Neuron (in vitro differentiated cells): ENCODE results near the gene KMT2B.

Experiments used
- H2AFZ ChIP-seq: one replicate; pipeline ENCODE4 v1.6.1; 2013; ENCODE audit warnings: low read depth, mild to moderate bottlenecking, inconsistent platforms, low read length, moderate library complexity
- H3K27me3 ChIP-seq: one replicate; pipeline ENCODE4 v1.6.1; 2013; ENCODE audit warnings: low read length; ENCODE audit not compliant: insufficient read depth
- H3K36me3 ChIP-seq: one replicate; pipeline ENCODE4 v1.6.1; 2013; ENCODE audit warnings: low read length; ENCODE audit not compliant: insufficient read depth
- H3K4me1 ChIP-seq: one replicate; pipeline ENCODE4 v1.6.1; 2013; ENCODE audit warnings: low read length; ENCODE audit not compliant: insufficient read depth
- H3K4me3 ChIP-seq: 2 replicates; pipeline ENCODE4 v1.5.1; 2013; ENCODE audit warnings: mild to moderate bottlenecking, low read length, moderate library complexity
- H3K9me3 ChIP-seq: one replicate; pipeline ENCODE4 v1.6.1; 2013; ENCODE audit warnings: low read length

KMT2B gene

DNA sequence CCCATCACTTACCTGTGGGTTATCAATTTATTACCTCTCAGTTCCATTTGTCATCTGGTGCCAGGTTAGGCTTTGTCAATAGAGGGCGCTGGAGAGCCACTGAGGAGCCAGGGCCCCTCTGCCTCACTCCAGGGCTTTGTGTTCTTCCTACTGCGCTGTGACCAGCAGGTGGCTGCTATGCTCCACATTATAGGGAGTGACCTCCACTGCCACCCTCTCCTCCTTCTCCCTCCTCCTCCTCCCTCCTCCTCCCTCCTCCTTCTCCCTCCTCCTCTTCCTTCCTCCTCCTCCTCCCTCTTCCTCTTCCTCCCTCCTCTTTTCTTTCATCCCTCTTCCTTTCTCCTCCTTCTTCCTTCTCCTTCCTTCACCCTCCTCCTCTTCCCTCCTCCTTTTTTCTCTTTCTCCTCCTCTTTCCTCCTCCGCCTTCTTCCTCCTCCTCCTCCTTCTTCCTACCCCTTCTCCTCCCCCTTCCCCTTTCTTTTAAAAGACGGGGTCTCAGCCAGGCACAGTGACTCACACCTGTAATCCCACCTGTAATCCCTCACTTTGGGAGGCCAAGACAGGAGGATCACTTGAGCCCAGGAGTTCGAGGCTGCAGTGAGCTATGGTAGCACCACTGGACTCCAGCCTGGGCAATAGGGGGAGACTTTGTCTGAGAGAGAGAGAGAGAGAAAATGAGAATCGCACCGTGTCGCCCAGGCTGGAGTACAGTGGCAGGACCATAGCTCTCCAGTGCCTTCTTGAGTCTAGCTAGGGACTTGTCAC lies 23.8 kb upstream of the KMT2B start:
- no peak overlapping the region for H2AFZ ChIP-seq
- peaks cover 3% of the 10 kb centered on the region for H3K4me1 ChIP-seq
- no peak overlapping the region for H3K4me3 ChIP-seq
- no peaks in the 10 kb centered on the region for H3K36me3 ChIP-seq
- H3K9me3 ChIP-seq: no peaks in the 10 kb centered on the region
- no peaks in the 10 kb centered on the region for H3K27me3 ChIP-seq

GRCh38 chr19:35695895-35696422 lies 21.8 kb upstream of the KMT2B start:
- Histone ChIP-seq H3K4me1 (peaks cover 3% of the 10 kb centered on the region), H3K9me3 (no peaks in the 10 kb centered on the region), H3K4me3 (no peak overlapping the region), H3K36me3 (no peaks in the 10 kb centered on the region), H3K27me3 (no peaks in the 10 kb centered on the region), H2AFZ (no peak overlapping the region)

GRCh38 chr19:35696835-35697234 lies 21.0 kb upstream of the KMT2B start:
- H3K27me3 ChIP-seq: no peaks in the 10 kb centered on the region
- H2AFZ ChIP-seq: no peak overlapping the region
- H3K36me3 ChIP-seq: no peaks in the 10 kb centered on the region
- H3K4me1 ChIP-seq: peaks cover 3% of the 10 kb centered on the region
- no peak overlapping the region for H3K4me3 ChIP-seq
- H3K9me3 ChIP-seq: no peaks in the 10 kb centered on the region

DNA sequence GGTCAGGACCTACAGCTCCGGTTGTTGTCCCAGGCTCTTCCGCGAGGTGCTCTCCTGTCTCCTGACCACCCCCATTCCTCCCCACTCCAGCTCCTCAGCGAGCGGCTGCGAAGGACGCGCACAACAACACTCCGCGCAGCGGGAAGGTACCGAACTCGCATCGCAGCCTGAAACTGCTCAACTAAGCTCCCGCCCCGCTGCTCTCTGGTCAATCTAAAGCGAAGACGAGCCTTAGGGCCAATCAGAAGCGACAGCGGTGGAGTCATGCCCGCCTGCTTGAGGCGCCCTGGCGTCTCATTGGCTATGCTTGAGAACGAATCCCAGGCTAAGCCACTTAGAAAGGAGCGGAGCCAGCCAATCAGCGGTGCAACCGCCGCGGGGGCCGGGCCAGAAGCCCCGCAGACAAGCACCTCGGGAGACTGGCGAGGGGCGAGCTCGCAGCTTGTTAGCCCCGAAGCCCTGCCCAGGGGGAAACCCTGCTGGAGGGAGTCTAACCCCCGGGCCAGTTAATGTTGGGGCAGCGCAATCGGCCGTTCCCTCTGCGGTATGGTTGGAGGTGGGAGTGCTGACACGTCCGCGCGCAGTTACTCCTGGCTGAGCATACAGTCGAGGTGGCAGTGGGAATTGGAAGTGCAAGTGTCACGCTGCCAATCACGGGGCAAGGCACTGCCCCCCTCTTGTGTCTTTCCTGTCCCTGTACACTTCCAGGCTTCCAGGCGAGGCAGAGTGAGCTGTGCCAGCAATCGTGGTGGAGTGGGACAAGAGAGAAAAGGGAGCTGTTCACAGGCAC lies 15.4 kb upstream of the KMT2B start:
- H3K9me3 ChIP-seq: no peaks in the 10 kb centered on the region
- H3K36me3 ChIP-seq: no peaks in the 10 kb centered on the region
- H3K4me3 ChIP-seq: peak overlapping the region; percentile 70
- no peaks in the 10 kb centered on the region for H3K27me3 ChIP-seq
- peak overlapping the region; percentile 92 for H2AFZ ChIP-seq
- peaks cover 3% of the 10 kb centered on the region for H3K4me1 ChIP-seq

GRCh38 chr19:35703343-35703742 lies 14.5 kb upstream of the KMT2B start:
- Histone ChIP-seq H2AFZ (no peak overlapping the region), H3K36me3 (no peaks in the 10 kb centered on the region), H3K4me1 (peaks cover 3% of the 10 kb centered on the region), H3K4me3 (no peak overlapping the region), H3K9me3 (no peaks in the 10 kb centered on the region), H3K27me3 (no peaks in the 10 kb centered on the region)

- no peaks in the 10 kb centered on the region for H3K36me3 ChIP-seq
- H2AFZ ChIP-seq: no peak within 1 kb of the TSS
- H3K9me3 ChIP-seq: no peaks in the 10 kb centered on the region
- H3K4me1 ChIP-seq: peaks cover 3% of the 10 kb centered on the region
- no peak within 1 kb of the TSS for H3K4me3 ChIP-seq
- no peaks in the 10 kb centered on the region for H3K27me3 ChIP-seq
Measured at GRCh38 chr19:35704218-35704617, 13.6 kb upstream of the KMT2B start, which contains the start of gene ZBTB32. Gene ZBTB32 (plus strand): TSS chr19:35704558. CDS start chr19:35714627, 10,069 bp downstream.

DNA sequence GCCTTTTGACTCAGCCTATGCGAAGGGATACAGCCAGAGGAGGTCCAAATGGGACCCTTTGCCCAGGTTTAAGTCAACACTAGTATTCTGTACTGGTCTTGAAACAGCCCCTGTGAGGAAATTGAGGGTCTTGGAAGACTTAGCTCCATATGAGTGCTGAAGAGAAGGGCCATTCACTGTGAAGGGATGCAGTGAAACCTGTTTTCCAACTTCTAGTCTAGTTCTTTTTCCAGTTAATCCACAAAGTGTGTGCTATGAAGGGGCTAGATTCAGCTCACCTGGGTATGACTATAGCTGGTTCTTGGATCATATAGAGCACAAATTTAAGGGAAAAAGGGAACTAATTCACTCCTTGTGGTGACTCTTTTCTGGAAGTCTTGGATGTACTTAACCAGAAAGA lies 9.4 kb upstream of the KMT2B start:
- H3K9me3 ChIP-seq: no peaks in the 10 kb centered on the region
- no peak overlapping the region for H3K4me3 ChIP-seq
- no peaks in the 10 kb centered on the region for H3K27me3 ChIP-seq
- no peaks in the 10 kb centered on the region for H3K4me1 ChIP-seq
- H2AFZ ChIP-seq: no peak overlapping the region
- no peaks in the 10 kb centered on the region for H3K36me3 ChIP-seq

DNA sequence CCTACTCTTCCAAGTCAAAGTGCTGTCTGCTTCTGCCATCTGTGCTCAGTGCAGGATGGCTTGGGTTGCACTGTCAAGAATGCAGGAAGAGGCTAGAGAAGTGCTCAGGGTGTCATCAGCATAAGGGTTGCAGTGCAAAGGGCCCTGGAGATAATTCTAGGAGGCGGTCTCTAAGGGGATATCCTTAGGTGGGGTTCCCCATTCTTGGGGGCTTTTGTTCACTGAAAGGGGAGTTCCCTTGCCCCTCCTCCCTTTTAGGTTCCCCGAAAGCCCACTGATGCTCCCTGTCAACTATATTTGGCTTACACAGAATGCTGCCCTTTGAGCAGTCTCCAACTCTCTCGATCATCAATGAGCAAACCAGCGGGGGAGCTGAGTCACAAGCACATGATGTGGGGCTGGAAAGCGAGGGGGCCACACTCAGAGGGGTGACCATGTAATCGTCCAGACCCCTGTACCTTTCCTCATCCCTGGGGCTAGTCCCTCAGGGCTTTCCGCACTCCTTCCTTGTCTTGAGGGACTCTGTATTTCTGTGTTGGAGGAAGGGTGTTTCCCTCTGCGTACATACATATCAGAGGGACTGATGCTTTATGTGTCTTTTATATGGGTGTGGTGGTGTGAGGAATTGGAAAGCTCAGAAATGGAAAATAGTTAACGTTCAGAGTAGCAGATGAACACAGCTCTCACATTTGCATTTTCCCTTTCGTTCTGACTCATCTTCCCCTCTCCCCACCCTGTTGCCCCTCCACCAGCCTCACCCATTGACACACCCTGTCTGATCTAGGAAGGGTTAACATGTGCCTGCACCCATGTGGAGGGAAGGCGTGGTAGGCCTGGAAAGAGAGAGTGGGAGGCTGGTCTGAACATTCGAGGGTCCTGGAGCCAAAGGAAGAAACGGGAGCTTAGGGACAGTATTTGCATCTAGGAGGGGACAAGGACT lies 6.7 kb upstream of the KMT2B start:
- H3K9me3 ChIP-seq: no peaks in the 10 kb centered on the region
- H3K27me3 ChIP-seq: no peaks in the 10 kb centered on the region
- H3K36me3 ChIP-seq: no peaks in the 10 kb centered on the region
- H3K4me3 ChIP-seq: no peak overlapping the region
- H3K4me1 ChIP-seq: peaks cover 5% of the 10 kb centered on the region
- H2AFZ ChIP-seq: no peak overlapping the region

- no peaks in the 10 kb centered on the region for H3K36me3 ChIP-seq
- H3K27me3 ChIP-seq: no peaks in the 10 kb centered on the region
- H2AFZ ChIP-seq: no peak overlapping the region
- H3K4me3 ChIP-seq: no peak overlapping the region
- no peaks in the 10 kb centered on the region for H3K9me3 ChIP-seq
- peaks cover 7% of the 10 kb centered on the region for H3K4me1 ChIP-seq
Measured at GRCh38 chr19:35712567-35713505, 5.0 kb upstream of the KMT2B start.

GRCh38 chr19:35713506-35713850 lies 4.3 kb upstream of the KMT2B start:
- Histone ChIP-seq H3K4me1 (peaks cover 8% of the 10 kb centered on the region), H2AFZ (no peak overlapping the region), H3K4me3 (no peak overlapping the region), H3K36me3 (no peaks in the 10 kb centered on the region), H3K27me3 (no peaks in the 10 kb centered on the region), H3K9me3 (no peaks in the 10 kb centered on the region)

DNA sequence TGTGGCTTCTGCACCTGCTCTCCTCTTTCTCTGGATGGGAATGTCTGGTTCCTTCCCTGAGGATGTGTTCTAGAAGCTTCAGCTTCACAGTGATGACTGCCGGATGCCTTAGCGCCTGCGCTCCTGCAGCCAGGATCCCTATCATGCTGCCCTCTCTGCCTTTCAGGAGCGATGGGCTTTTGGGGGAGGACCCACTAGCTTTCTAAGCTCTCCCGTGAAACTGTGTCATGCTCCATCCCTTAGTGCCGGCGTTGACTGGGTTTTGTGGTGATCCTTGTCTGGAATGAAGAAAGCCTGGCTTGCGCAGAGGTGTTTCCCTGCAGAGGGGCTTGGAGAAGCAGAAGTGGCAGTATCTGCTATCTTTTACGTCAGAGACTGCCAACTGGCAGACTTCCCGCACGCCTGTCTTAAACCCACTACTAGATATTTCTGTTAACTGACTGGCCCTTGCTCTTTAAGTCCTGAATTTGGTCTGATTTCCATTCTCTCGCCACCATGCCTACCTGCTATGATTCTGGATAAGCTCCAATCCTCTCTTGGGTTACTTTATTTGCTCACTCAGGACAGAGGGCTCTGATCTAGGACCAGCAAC lies 3.8 kb upstream of the KMT2B start:
- Histone ChIP-seq H3K4me3 (no peak overlapping the region), H3K27me3 (no peaks in the 10 kb centered on the region), H2AFZ (no peak overlapping the region), H3K9me3 (no peaks in the 10 kb centered on the region), H3K36me3 (no peaks in the 10 kb centered on the region), H3K4me1 (peaks cover 14% of the 10 kb centered on the region)
